Stimulated activated effector memory CD8-positive, alpha-beta T cell treated with anti-CD3 and anti-CD28 coated beads, Interleukin-12 subunit alpha, Interleukin-12 subunit beta, amount 100 ng/mL, for 72 hours (primary cell): ENCODE results near the gene AIFM2.
"Not testable (repeated sequence)": the region's sequence is repeated elsewhere in the genome, so short reads cannot be mapped to it uniquely, and the experiment has no call there.

Source experiments
- ATAC-seq: fragments of 150-1000 bp; cut with Tn5 transposase; 2 replicates; pipeline ENCODE4 v1.10.0; 2021
- DNase-seq, 2 donors: peaks; one replicate each; pipeline ENCODE4 v3.0.0; 2021 to 2022; ENCODE audit warnings: low spot score in 2 of 2
- H3K27ac Mint-ChIP-seq: one replicate; pipeline ENCODE4 v1.8.0; 2022; ENCODE audit warnings: mild to moderate bottlenecking, mixed read lengths
- H3K36me3 Mint-ChIP-seq: one replicate; pipeline ENCODE4 v1.8.0; 2022; ENCODE audit warnings: mild to moderate bottlenecking, mixed read lengths
- H3K4me1 Mint-ChIP-seq: one replicate; pipeline ENCODE4 v1.8.0; 2022; ENCODE audit warnings: mixed read lengths
- H3K4me3 Mint-ChIP-seq: one replicate; pipeline ENCODE4 v1.8.0; 2022; ENCODE audit warnings: mild to moderate bottlenecking, mixed read lengths
- H3K9me3 Mint-ChIP-seq: one replicate; pipeline ENCODE4 v1.8.0; 2022; ENCODE audit warnings: mixed read lengths

AIFM2 gene

GRCh38 chr10:70120417-70120816 is 12.2 kb downstream of the AIFM2 start:
- H3K9me3 Mint-ChIP-seq, result no peaks in the 10 kb centered on the region
- no peak for ATAC-seq
- H3K4me3 Mint-ChIP-seq, result no peak overlapping the region
- no peak overlapping the region for H3K27ac Mint-ChIP-seq
- peaks cover 18% of the 10 kb centered on the region for H3K4me1 Mint-ChIP-seq
- DNase-seq, result no peak
- H3K36me3 Mint-ChIP-seq, result peaks cover 51% of the 10 kb centered on the region

GRCh38 chr10:70119623-70120022 is 13.0 kb downstream of the AIFM2 start:
- Mint-ChIP-seq H3K36me3 (peaks cover 59% of the 10 kb centered on the region), H3K4me1 (peaks cover 18% of the 10 kb centered on the region), H3K4me3 (no peak overlapping the region), H3K9me3 (no peaks in the 10 kb centered on the region), H3K27ac (no peak overlapping the region)
- DNase-seq, result no peak
- ATAC-seq, result no peak

DNA sequence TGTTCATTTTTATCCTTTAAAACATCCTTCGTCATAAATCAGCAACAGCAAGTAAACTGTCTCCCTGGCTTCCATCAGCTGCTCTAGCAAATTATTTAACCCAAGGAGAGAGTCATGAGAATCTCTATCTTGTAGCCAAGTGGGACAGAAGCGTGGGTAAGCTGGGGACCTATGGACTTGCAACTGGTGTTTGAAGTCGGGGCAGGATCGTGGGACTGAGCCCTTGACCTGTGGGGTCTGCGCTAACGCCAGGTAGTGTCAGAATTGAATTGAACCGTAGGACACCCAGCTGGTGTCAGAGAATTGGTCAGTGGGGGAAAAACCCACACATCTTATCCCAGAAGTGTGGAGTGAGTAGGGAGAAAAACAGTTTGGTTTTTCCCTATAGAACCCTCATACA is 13.4 kb downstream of the AIFM2 start:
- no peak overlapping the region for H3K27ac Mint-ChIP-seq
- no peaks in the 10 kb centered on the region for H3K9me3 Mint-ChIP-seq
- H3K36me3 Mint-ChIP-seq, result peaks cover 63% of the 10 kb centered on the region
- ATAC-seq, result no peak
- H3K4me3 Mint-ChIP-seq, result no peak overlapping the region
- no peak for DNase-seq
- H3K4me1 Mint-ChIP-seq, result peaks cover 18% of the 10 kb centered on the region

GRCh38 chr10:70118196-70118595 is 14.4 kb downstream of the AIFM2 start:
- H3K4me3 Mint-ChIP-seq, result no peak overlapping the region
- H3K4me1 Mint-ChIP-seq, result peaks cover 11% of the 10 kb centered on the region
- ATAC-seq, result no peak
- peaks cover 69% of the 10 kb centered on the region for H3K36me3 Mint-ChIP-seq
- no peaks in the 10 kb centered on the region for H3K9me3 Mint-ChIP-seq
- H3K27ac Mint-ChIP-seq, result no peak overlapping the region
- no peak for DNase-seq

GRCh38 chr10:70117646-70118045 is 15.0 kb downstream of the AIFM2 start:
- no peak overlapping the region for H3K4me3 Mint-ChIP-seq
- H3K36me3 Mint-ChIP-seq, result peaks cover 69% of the 10 kb centered on the region

GRCh38 chr10:70115948-70116682 is 16.5 kb downstream of the AIFM2 start:
- peak; percentile 73 for ATAC-seq
- peak; percentile 51 to 80 for DNase-seq
- H3K4me3 Mint-ChIP-seq, result no peak overlapping the region
- H3K27ac Mint-ChIP-seq, result no peak overlapping the region
- peaks cover 9% of the 10 kb centered on the region for H3K4me1 Mint-ChIP-seq
- H3K36me3 Mint-ChIP-seq, result peaks cover 72% of the 10 kb centered on the region
- no peaks in the 10 kb centered on the region for H3K9me3 Mint-ChIP-seq

More at GRCh38 chr10:70117646-70118045, 15.0 kb downstream of the AIFM2 start:
- Mint-ChIP-seq H3K9me3 (no peaks in the 10 kb centered on the region), H3K4me1 (peaks cover 9% of the 10 kb centered on the region), H3K27ac (no peak overlapping the region)
- DNase-seq (no peak), ATAC-seq (no peak)

DNA sequence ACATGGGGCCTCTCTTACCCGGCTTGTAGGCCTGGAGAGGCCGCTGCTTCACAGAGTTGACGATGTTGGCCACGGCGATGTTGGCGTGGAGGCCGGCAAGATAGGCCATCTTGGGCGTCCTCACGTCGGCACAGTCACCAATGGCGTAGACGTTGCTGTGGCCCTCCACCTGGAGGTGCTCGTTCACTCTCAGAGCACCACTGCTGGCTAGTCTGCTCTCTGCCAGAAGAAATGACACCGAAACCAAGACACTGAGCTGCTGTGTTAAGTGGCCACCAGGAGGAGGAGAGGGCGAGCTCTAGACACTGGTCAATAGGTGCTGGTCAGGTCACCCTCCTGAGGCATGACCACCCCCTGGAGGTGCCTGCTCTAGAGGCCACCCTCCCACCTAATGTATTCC is 17.7 kb downstream of the AIFM2 start:
- ATAC-seq, result no peak
- Mint-ChIP-seq H3K27ac (no peak overlapping the region), H3K4me1 (peaks cover 9% of the 10 kb centered on the region), H3K36me3 (peaks cover 67% of the 10 kb centered on the region), H3K9me3 (no peaks in the 10 kb centered on the region), H3K4me3 (no peak overlapping the region)
- DNase-seq, result no peak

DNA sequence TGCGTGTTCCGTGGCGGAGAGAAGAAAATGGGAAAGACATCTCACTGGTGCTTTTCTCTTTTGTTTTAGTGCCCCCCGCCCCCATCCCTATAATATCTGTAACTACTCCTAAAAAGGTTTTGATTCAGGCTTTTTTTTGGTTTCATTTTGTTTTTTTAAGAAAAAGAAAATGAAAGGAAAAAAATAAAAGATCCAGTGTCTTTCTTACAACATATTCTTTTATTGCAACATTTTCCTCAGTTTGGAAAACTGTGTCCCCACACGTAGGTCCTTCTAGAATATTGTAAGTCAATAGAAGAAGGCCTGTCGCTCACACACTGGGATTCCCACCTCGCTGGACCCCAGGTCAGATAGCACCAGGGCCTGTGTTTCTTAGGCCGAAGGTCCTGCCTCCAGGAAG is 20.6 kb downstream of the AIFM2 start:
- Mint-ChIP-seq H3K36me3 (peaks cover 49% of the 10 kb centered on the region), H3K4me1 (peaks cover 20% of the 10 kb centered on the region), H3K4me3 (no peak overlapping the region), H3K9me3 (no peaks in the 10 kb centered on the region), H3K27ac (no peak overlapping the region)
- ATAC-seq, result no peak
- no peak for DNase-seq

DNA sequence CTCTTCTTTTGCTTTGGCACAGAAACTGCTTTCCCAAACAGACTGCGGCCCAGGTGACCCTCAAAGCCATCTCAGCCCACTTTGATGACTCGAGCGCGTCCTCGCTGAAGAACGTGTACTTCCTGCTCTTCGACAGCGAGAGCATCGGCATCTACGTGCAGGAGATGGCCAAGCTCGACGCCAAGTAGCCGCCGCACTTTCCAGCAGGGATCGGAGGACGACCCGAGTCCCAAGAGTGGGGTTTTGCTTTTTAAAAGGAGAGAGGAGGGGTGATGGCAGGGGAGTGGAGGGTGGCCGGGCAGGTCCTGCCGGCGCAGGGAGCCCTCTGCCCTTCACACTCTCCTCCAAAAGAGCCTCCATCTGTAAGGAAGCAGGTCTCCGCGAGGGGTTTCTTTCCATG is 21.1 kb downstream of the AIFM2 start:
- Mint-ChIP-seq H3K9me3 (no peaks in the 10 kb centered on the region), H3K36me3 (peaks cover 49% of the 10 kb centered on the region), H3K4me3 (no peak overlapping the region), H3K4me1 (peaks cover 17% of the 10 kb centered on the region), H3K27ac (no peak overlapping the region)
- DNase-seq (no peak), ATAC-seq (no peak)

DNA sequence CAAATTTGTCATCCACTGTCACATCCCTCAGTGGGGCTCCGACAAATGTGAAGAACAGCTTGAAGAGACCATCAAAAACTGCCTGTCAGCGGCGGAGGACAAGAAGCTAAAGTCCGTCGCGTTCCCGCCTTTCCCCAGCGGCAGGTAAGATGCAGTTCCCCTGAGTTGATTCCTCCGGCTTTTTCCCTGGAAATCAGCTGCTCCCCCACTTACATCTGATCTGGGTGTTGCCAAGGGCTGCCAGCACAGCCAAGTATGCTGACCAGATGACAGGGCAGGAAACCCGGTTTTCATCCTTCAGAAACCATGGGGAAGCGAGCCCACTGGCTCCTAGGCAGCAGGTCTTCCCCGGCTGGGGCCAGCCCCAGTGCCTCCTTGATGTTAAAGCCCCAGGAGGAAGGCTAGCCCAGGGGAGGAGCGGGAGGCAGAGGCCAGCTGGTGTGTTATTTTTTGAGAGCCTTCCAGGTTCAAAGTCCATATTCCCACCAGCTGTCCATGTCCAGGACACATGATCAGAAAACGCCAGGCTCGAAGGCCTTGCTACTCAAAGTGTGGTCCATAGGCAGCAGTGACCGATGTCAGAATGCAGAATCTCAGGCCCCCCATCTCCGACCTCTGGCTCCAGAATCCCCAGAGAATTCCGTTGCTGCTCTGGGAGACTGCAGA is 23.4 kb downstream of the AIFM2 start:
- ATAC-seq (no peak), DNase-seq (no peak)
- H3K36me3 Mint-ChIP-seq, result peaks cover 38% of the 10 kb centered on the region
- no peak overlapping the region for H3K27ac Mint-ChIP-seq
- H3K4me3 Mint-ChIP-seq, result no peak overlapping the region
- H3K9me3 Mint-ChIP-seq, result no peaks in the 10 kb centered on the region
- H3K4me1 Mint-ChIP-seq, result peaks cover 21% of the 10 kb centered on the region

DNA sequence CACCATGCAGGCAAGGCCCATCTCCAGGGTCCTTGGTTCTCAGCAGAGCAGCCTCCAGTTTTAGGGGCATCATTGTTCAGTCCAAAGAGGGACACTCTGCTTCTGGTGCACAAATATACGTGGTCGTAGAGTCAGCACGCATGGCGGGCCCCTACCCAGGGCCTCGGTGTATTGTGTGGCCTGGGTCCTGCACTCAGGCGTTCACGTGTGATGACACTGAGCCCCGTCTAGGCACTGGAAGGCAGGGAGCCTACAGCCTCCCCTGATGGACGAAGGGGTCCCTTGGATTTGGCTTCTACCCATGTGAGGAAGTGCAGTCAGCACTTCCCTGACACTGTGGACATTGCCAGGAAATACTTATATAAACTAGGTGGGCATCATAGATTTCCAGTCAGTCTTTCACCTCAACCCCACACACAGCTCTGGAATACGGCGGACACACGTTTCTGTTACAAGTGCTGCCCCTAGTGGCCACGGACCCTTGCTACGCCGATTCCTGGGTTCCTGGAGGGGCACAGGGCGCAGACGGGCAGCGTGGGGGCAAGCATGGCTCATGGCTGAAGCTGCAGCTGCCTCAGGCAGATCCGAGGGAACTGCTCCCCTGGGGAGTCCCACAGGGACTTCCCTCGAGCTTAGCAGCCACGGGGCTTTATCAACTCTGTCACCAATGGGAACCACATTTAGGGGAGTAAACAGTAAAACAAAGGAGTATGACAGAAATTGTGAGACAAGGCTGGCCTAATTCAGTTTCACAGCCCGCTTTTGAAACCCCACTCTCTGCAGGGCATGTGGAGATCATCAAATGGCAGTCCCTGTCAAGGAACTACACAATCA is 25.4 kb downstream of the AIFM2 start:
- ATAC-seq (peak; percentile 69), DNase-seq (peak in 1 of 2 donors; percentile 67)
- Mint-ChIP-seq H3K36me3 (peaks cover 26% of the 10 kb centered on the region), H3K4me3 (no peak overlapping the region), H3K27ac (peak overlapping the region; percentile 79), H3K9me3 (no peaks in the 10 kb centered on the region), H3K4me1 (peaks cover 21% of the 10 kb centered on the region)

GRCh38 chr10:70101668-70102067 is 31.0 kb downstream of the AIFM2 start:
- Mint-ChIP-seq H3K9me3 (no peaks in the 10 kb centered on the region), H3K36me3 (peaks cover 21% of the 10 kb centered on the region), H3K4me1 (peaks cover 10% of the 10 kb centered on the region), H3K27ac (peak overlapping the region; percentile 48), H3K4me3 (no peak overlapping the region)
- ATAC-seq (no peak), DNase-seq (no peak)

GRCh38 chr10:70101068-70101562 is 31.5 kb downstream of the AIFM2 start:
- not testable (repeated sequence) for H3K4me3 Mint-ChIP-seq, H3K27ac Mint-ChIP-seq, DNase-seq, ATAC-seq, H3K9me3 Mint-ChIP-seq
- Mint-ChIP-seq H3K36me3 (peaks cover 21% of the 10 kb centered on the region), H3K4me1 (peaks cover 15% of the 10 kb centered on the region)

GRCh38 chr10:70098271-70098670 is 34.4 kb downstream of the AIFM2 start:
- DNase-seq (no peak), ATAC-seq (no peak)
- Mint-ChIP-seq H3K4me3 (no peak overlapping the region), H3K36me3 (peaks cover 16% of the 10 kb centered on the region), H3K4me1 (peaks cover 16% of the 10 kb centered on the region), H3K27ac (no peak overlapping the region), H3K9me3 (no peaks in the 10 kb centered on the region)

DNA sequence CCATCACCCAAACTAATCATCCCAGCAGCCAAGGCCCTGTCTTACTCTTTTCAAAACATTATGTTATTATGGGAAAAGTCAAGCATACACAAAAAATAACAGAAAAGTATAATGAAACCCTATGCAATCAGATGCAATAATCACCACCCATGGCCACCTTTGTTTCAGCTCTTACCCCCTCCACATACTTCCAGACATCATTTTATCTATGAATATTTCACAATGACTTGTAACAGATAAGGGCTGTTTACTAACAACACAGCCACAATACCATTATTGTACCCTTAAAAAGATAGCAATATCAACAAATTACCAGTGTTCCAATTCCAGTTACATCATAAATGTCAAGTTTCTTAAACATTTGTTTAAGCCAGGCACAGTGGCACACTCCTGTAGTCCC is 35.2 kb downstream of the AIFM2 start:
- Mint-ChIP-seq H3K36me3 (peaks cover 15% of the 10 kb centered on the region), H3K4me1 (peaks cover 24% of the 10 kb centered on the region), H3K9me3 (no peaks in the 10 kb centered on the region), H3K4me3 (no peak overlapping the region), H3K27ac (no peak overlapping the region)
- DNase-seq, result no peak
- no peak for ATAC-seq
